Omental fat pad (tissue), 4 donors: ENCODE data around the gene CMTR1. TPM values are rescaled to one million over a fixed set of nuclear protein-coding genes. Genes with fewer than 3 reads are reported as not detected.

Experiments used
- ATAC-seq: fragments of 150-250 bp; one replicate; pipeline ENCODE4 v1.9.1; 2016; ENCODE audit warnings: mild to moderate bottlenecking, moderate library complexity; ENCODE audit not compliant: low FRiP score
- DNase-seq: peaks from one replicate; pipeline ENCODE4 v3.0.0-alpha.2; 2019; ENCODE audit warnings: low spot score
- CTCF ChIP-seq, 3 donors: fragments of 450-650 bp; IDR thresholded peaks; one replicate each; pipeline ENCODE4 v1.5.1; 2016 to 2017; ENCODE audit warnings: antibody characterized with exemption in 3 of 3, mild to moderate bottlenecking in 3 of 3, moderate library complexity in 2 of 3
- total RNA-seq, 4 donors: library from RNA; depleted of rRNA; stranded (reverse); fragments of >200 nt; gene quantifications; one replicate each; pipeline ENCODE4 v1.1.0, GENCODE V29; 2016

Gene CMTR1
- total RNA-seq, 4 donors from 2014 or later = 22.5 to 34.5 (median 28.5) TPM

- ATAC-seq (no peak), DNase-seq (no peak)
- no peak for TF ChIP-seq CTCF (IDR thresholded peaks at IDR 0.05)
Measured at GRCh38 chr6:37477191-37477590, 44.2 kb downstream of the CMTR1 start.

GRCh38 chr6:37477656-37478435 lies 44.8 kb downstream of the CMTR1 start:
- ATAC-seq (no peak), DNase-seq (no peak)
- no peak for TF ChIP-seq CTCF (IDR thresholded peaks at IDR 0.05)

- no peak for DNase-seq
- ATAC-seq = no peak
- TF ChIP-seq CTCF (IDR thresholded peaks at IDR 0.05) = no peak
Measured at GRCh38 chr6:37478827-37479226, 45.8 kb downstream of the CMTR1 start.

GRCh38 chr6:37479266-37479854 lies 46.3 kb downstream of the CMTR1 start:
- ATAC-seq (no peak), DNase-seq (no peak)
- no peak for TF ChIP-seq CTCF (IDR thresholded peaks at IDR 0.05)

- ATAC-seq = no peak
- no peak for TF ChIP-seq CTCF (IDR thresholded peaks at IDR 0.05)
- DNase-seq = no peak
Measured at GRCh38 chr6:37480118-37480736, 47.2 kb downstream of the CMTR1 start.

GRCh38 chr6:37480951-37481534 lies 48.0 kb downstream of the CMTR1 start:
- no peak for TF ChIP-seq CTCF (IDR thresholded peaks at IDR 0.05)
- DNase-seq = no peak
- ATAC-seq = no peak
